ENCODE data around the gene TRIM32.

TRIM32 gene

GRCh38 chr9:116687074-116687753, at the start of gene TRIM32:
TSS of gene TRIM32 (plus strand) at chr9:116687305. CDS start at chr9:116697743, 10,438 bp downstream.
- peak; percentile 89 for DNase-seq

GRCh38 chr9:116639251-116639741, 47.8 kb upstream of the TRIM32 start:
- DNase-seq = no peak

- DNase-seq = no peak
Measured at GRCh38 chr9:116641292-116642059, 45.6 kb upstream of the TRIM32 start.

GRCh38 chr9:116643691-116644090, 43.4 kb upstream of the TRIM32 start:
- no peak for DNase-seq

- no peak for DNase-seq
Measured at GRCh38 chr9:116644091-116644688, 42.9 kb upstream of the TRIM32 start.

- DNase-seq = no peak
Measured at GRCh38 chr9:116646661-116647514, 40.2 kb upstream of the TRIM32 start.

GRCh38 chr9:116647515-116647809, 39.6 kb upstream of the TRIM32 start:
- no peak for DNase-seq

- DNase-seq = no peak
Measured at GRCh38 chr9:116653348-116654058, 33.6 kb upstream of the TRIM32 start.

GRCh38 chr9:116654059-116654355, 33.1 kb upstream of the TRIM32 start:
- DNase-seq = no peak

GRCh38 chr9:116656501-116656971, 30.6 kb upstream of the TRIM32 start:
- DNase-seq = no peak

- DNase-seq = no peak
Measured at GRCh38 chr9:116656977-116657376, 30.1 kb upstream of the TRIM32 start.

- DNase-seq = no peak
Measured at GRCh38 chr9:116658265-116658664, 28.8 kb upstream of the TRIM32 start.

- no peak for DNase-seq
Measured at GRCh38 chr9:116661037-116661954, 25.8 kb upstream of the TRIM32 start.

GRCh38 chr9:116662646-116663310, 24.3 kb upstream of the TRIM32 start:
- DNase-seq = no peak

GRCh38 chr9:116663581-116663980, 23.5 kb upstream of the TRIM32 start:
- no peak for DNase-seq

- DNase-seq = no peak
Measured at GRCh38 chr9:116668970-116669695, 18.0 kb upstream of the TRIM32 start.

GRCh38 chr9:116671605-116672004, 15.5 kb upstream of the TRIM32 start:
- DNase-seq = no peak

- no peak for DNase-seq
Measured at GRCh38 chr9:116673375-116673774, 13.7 kb upstream of the TRIM32 start.

- no peak for DNase-seq
Measured at GRCh38 chr9:116674210-116674980, 12.7 kb upstream of the TRIM32 start.
